Colonic mucosa (tissue), 4 donors: ENCODE results near the gene SPEM2. TPM values are rescaled to one million over a fixed set of nuclear protein-coding genes. Genes with fewer than 3 reads are reported as not detected.
A peak's percentile ranks its signal among the peaks of the same experiment; 100 is the strongest.

ENCODE experiments used
- DNase-seq: peaks from one replicate; pipeline ENCODE4 v3.0.0-alpha.2; 2020
- H3K27ac ChIP-seq: fragments of 200-600 bp; one replicate; pipeline ENCODE4 v1.8.0; 2021
- H3K27me3 ChIP-seq: fragments of 200-600 bp; one replicate; pipeline ENCODE4 v1.8.0; 2021
- H3K36me3 ChIP-seq: fragments of 200-600 bp; one replicate; pipeline ENCODE4 v1.8.0; 2021
- H3K4me1 ChIP-seq: fragments of 200-600 bp; one replicate; pipeline ENCODE4 v1.8.0; 2021; ENCODE audit warnings: mild to moderate bottlenecking
- H3K4me3 ChIP-seq: fragments of 200-600 bp; one replicate; pipeline ENCODE4 v1.8.0; 2021
- H3K9ac ChIP-seq, 2 donors: one replicate each; pipeline ENCODE4 v1.7.0; 2013; ENCODE audit warnings: control low read depth in 2 of 2, low read depth in 2 of 2, low read length in 2 of 2
- H3K9me3 ChIP-seq: fragments of 200-600 bp; one replicate; pipeline ENCODE4 v1.8.0; 2021
- intact Hi-C: fragments of 100-400 bp; cut with DNase I; formaldehyde crosslinking; loops from one replicate; pipeline ENCODE4 v1.14.1; 2022
- total RNA-seq, 2 donors: library from RNA; stranded (reverse); fragmentation: NEBNext Ultra II Directional in 1 of 2; extraction: Animal tissue kit (Norgen Biotek cat#: 25700) in 1 of 2; gene quantifications; one replicate each; pipeline ENCODE4 v1.2.1, GENCODE V29; 2021
- TF ChIP-seq, protein P1 (sequence below): fragments of 200-600 bp; IDR thresholded peaks from one replicate; pipeline ENCODE4 v1.8.0; 2022; ENCODE audit warnings: antibody characterized with exemption, mild to moderate bottlenecking
- donor health status: healthy.
- donor health status: DM: no; HTN: no; CAD: no.
- donor health status: DM: no; HTN: no; CAD: no.

SPEM2 gene
- total RNA-seq, 2 donors from 2014 or later = not detected

DNA sequence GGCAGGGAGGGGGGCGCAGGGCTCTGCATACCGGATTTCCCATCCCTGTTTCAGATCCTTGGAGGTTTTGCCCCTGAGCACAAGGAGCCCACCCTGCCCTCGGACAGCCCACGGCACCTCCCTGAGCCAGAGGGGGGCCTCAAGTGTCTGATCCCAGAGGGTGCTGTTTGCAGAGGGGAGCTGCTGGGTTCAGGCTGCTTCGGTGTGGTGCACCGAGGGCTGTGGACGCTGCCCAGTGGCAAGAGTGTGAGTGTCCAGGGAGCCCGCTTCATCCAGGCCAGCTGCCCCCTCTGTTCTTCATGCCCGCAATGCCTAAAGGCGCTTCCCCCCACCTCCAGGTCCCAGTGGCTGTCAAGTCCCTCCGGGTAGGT, 42.1 kb upstream of the SPEM2 start:
- Histone ChIP-seq H3K4me3 (peak overlapping the region; percentile 31), H3K27ac (no peak overlapping the region), H3K9ac (peak overlapping the region in 1 of 2 donors; percentile 49), H3K27me3 (no peaks in the 10 kb centered on the region), H3K4me1 (no peaks in the 10 kb centered on the region), H3K9me3 (no peaks in the 10 kb centered on the region), H3K36me3 (no peaks in the 10 kb centered on the region)
- TF ChIP-seq, protein P1, sequence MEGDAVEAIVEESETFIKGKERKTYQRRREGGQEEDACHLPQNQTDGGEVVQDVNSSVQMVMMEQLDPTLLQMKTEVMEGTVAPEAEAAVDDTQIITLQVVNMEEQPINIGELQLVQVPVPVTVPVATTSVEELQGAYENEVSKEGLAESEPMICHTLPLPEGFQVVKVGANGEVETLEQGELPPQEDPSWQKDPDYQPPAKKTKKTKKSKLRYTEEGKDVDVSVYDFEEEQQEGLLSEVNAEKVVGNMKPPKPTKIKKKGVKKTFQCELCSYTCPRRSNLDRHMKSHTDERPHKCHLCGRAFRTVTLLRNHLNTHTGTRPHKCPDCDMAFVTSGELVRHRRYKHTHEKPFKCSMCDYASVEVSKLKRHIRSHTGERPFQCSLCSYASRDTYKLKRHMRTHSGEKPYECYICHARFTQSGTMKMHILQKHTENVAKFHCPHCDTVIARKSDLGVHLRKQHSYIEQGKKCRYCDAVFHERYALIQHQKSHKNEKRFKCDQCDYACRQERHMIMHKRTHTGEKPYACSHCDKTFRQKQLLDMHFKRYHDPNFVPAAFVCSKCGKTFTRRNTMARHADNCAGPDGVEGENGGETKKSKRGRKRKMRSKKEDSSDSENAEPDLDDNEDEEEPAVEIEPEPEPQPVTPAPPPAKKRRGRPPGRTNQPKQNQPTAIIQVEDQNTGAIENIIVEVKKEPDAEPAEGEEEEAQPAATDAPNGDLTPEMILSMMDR = no peak
- intact Hi-C loops = no loop called here
- DNase-seq = no peak

- Histone ChIP-seq H3K36me3 (peaks cover 1% of the 10 kb centered on the region), H3K27ac (no peak overlapping the region), H3K4me3 (peak overlapping the region; percentile 31), H3K27me3 (no peaks in the 10 kb centered on the region), H3K9ac (peak overlapping the region in 1 of 2 donors; percentile 49), H3K4me1 (no peaks in the 10 kb centered on the region), H3K9me3 (no peaks in the 10 kb centered on the region)
- TF ChIP-seq, protein P1 = no peak
- DNase-seq = no peak
- intact Hi-C loops = no loop called here
Measured at GRCh38 chr17:7383742-7384488, 41.5 kb upstream of the SPEM2 start.

DNA sequence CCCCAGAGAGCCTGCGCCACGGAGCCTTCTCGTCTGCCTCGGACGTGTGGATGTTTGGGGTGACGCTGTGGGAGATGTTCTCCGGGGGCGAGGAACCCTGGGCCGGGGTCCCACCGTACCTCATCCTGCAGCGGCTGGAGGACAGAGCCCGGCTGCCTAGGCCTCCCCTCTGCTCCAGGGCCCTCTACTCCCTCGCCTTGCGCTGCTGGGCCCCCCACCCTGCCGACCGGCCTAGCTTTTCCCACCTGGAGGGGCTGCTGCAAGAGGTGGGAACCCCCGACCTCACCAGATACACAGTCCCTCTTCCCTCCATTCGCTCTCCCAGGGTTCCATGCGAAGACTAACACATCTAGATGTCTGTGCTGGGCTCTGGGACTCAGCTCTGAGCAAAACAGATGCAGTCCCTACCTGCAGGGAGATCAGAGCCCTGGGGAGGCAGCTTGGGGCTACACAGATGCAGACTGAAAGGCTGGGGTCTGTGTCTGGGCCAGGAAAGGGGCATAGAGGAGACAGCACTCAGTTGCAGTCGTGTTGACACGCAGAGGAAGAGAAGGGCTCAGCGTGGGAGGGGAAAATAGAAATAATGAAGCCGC, 40.8 kb upstream of the SPEM2 start:
- Histone ChIP-seq H3K36me3 (peaks cover 7% of the 10 kb centered on the region), H3K9ac (peak overlapping the region in 1 of 2 donors; percentile 35), H3K27me3 (no peaks in the 10 kb centered on the region), H3K4me1 (no peaks in the 10 kb centered on the region), H3K27ac (no peak overlapping the region), H3K4me3 (peak overlapping the region; percentile 31), H3K9me3 (no peaks in the 10 kb centered on the region)
- TF ChIP-seq, protein P1 = no peak
- intact Hi-C loops = no loop called here
- no peak for DNase-seq

- Histone ChIP-seq H3K36me3 (peaks cover 7% of the 10 kb centered on the region), H3K4me1 (no peaks in the 10 kb centered on the region), H3K9ac (no peak overlapping the region), H3K27me3 (no peaks in the 10 kb centered on the region), H3K27ac (no peak overlapping the region), H3K9me3 (no peaks in the 10 kb centered on the region), H3K4me3 (no peak overlapping the region)
- no peak for DNase-seq
- TF ChIP-seq, protein P1 = no peak
- intact Hi-C loops = no loop called here
Measured at GRCh38 chr17:7388856-7389255, 36.6 kb upstream of the SPEM2 start.

DNA sequence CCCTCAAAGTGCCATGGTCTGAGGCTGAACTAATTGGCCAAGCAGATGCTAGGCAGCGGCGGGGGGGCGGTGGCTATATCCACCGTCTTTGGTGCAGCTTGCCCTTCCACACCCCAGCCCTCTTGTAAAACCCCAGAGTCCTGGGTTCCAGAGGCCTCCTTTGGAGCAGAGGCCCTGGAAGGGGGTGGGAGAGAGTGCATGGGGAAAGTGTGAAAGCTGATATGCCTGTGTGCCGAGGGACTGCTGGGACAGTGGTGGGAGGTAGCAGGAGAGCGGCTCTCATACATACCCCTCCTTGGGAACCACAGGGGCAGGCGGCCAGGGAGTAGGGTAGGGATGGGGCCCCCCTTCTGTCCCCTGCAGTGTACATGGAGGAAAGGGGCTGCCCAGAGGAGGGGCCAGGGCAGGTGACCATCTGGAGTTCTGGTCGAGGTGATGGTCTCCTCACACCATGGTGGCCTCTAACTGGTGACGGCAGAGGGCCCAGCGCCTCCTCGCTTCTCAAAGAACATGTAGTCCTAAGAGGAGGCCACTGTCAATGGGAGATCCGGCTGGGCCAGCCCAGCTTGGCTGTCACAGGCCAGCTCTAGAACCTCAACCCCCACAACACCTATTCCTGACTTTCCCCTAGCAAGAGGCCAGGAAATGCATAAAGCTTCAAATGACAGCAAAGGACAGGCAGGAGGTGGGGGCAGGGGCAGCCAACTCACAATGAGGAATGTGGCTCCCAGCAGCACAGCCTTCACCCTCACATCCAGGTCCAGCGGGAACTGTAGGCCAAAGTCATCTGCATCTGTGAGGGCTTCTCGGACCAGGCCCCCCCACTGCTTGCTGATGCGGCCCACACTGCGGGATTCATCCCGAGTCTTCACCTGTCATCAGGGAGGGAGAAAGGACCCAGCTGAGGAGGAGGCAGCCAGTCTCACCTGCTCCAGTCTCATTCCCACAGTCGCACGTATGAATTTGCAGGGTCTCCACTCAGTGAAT, 35.2 kb upstream of the SPEM2 start:
- intact Hi-C loops = no loop called here
- no peak for DNase-seq
- H3K36me3 ChIP-seq = peaks cover 7% of the 10 kb centered on the region

More for the DNA sequence above, 35.2 kb upstream of the SPEM2 start:
- TF ChIP-seq, protein P1 = no peak
- no peaks in the 10 kb centered on the region for H3K9me3 ChIP-seq
- H3K27me3 ChIP-seq = no peaks in the 10 kb centered on the region
- H3K4me3 ChIP-seq = no peak overlapping the region
- H3K4me1 ChIP-seq = no peaks in the 10 kb centered on the region
- H3K9ac ChIP-seq = no peak overlapping the region
- no peak overlapping the region for H3K27ac ChIP-seq
